ENCODE measurements around the gene SH3RF2.
"Not testable (repeated sequence)": the region's sequence is repeated elsewhere in the genome, so short reads cannot be mapped to it uniquely, and the experiment has no call there.

Gene SH3RF2

GRCh38 chr5:145936401-145937131 lies at the start of gene SH3RF2:
SH3RF2 (plus strand) TSS chr5:145936578; CDS start chr5:145937929, 1,351 bp downstream.
- DNase-seq = no peak

GRCh38 chr5:145887217-145887616 lies 49.2 kb upstream of the SH3RF2 start:
- no peak for DNase-seq

GRCh38 chr5:145887976-145888574 lies 48.3 kb upstream of the SH3RF2 start:
- no peak for DNase-seq

GRCh38 chr5:145889611-145890010 lies 46.8 kb upstream of the SH3RF2 start:
- no peak for DNase-seq

- not testable (repeated sequence) for DNase-seq
Measured at GRCh38 chr5:145891378-145891777, 45.0 kb upstream of the SH3RF2 start.

- DNase-seq = no peak
Measured at GRCh38 chr5:145898171-145898570, 38.2 kb upstream of the SH3RF2 start.

GRCh38 chr5:145902421-145902820 lies 34.0 kb upstream of the SH3RF2 start:
- no peak for DNase-seq

- no peak for DNase-seq
Measured at GRCh38 chr5:145903113-145903512, 33.3 kb upstream of the SH3RF2 start.

- DNase-seq = no peak
Measured at GRCh38 chr5:145903867-145904266, 32.5 kb upstream of the SH3RF2 start.

GRCh38 chr5:145904743-145905142 lies 31.6 kb upstream of the SH3RF2 start:
- no peak for DNase-seq

- DNase-seq = no peak
Measured at GRCh38 chr5:145906401-145906800, 30.0 kb upstream of the SH3RF2 start.

- DNase-seq = no peak
Measured at GRCh38 chr5:145908206-145908960, 28.0 kb upstream of the SH3RF2 start.

- no peak for DNase-seq
Measured at GRCh38 chr5:145911164-145911563, 25.2 kb upstream of the SH3RF2 start.

GRCh38 chr5:145912019-145912418 lies 24.4 kb upstream of the SH3RF2 start:
- DNase-seq = no peak

- no peak for DNase-seq
Measured at GRCh38 chr5:145912594-145912993, 23.8 kb upstream of the SH3RF2 start.

GRCh38 chr5:145913701-145914100 lies 22.7 kb upstream of the SH3RF2 start:
- no peak for DNase-seq

GRCh38 chr5:145915970-145916638 lies 20.3 kb upstream of the SH3RF2 start:
- no peak for DNase-seq

GRCh38 chr5:145917288-145917687 lies 19.1 kb upstream of the SH3RF2 start:
- DNase-seq = no peak

GRCh38 chr5:145918397-145918796 lies 18.0 kb upstream of the SH3RF2 start:
- no peak for DNase-seq

GRCh38 chr5:145919413-145919812 lies 17.0 kb upstream of the SH3RF2 start:
- DNase-seq = no peak

GRCh38 chr5:145920542-145921210 lies 15.7 kb upstream of the SH3RF2 start:
- DNase-seq = no peak

GRCh38 chr5:145921211-145921610 lies 15.2 kb upstream of the SH3RF2 start:
- no peak for DNase-seq

- DNase-seq = no peak
Measured at GRCh38 chr5:145922059-145922458, 14.3 kb upstream of the SH3RF2 start.
